ENCODE measurements around the gene WDR18.
"Not testable (repeated sequence)": the region's sequence is repeated elsewhere in the genome, so short reads cannot be mapped to it uniquely, and the experiment has no call there.

The WDR18 gene

GRCh38 chr19:1020868-1021425, 36.8 kb downstream of the WDR18 start, which contains the start of gene TMEM259:
Gene TMEM259 (minus strand): TSS chr19:1021123. CDS start chr19:1020996, 127 bp downstream.
- in situ Hi-C loops (cut with MboI; ENCODE audit: low pct_unique_long_range_greater_than_20kb, low sequenced_read_pairs, unreplicated experiment): no loop called here
- peak; percentile 100 for DNase-seq (ENCODE audit: low spot score)
- TF ChIP-seq, protein P1, sequence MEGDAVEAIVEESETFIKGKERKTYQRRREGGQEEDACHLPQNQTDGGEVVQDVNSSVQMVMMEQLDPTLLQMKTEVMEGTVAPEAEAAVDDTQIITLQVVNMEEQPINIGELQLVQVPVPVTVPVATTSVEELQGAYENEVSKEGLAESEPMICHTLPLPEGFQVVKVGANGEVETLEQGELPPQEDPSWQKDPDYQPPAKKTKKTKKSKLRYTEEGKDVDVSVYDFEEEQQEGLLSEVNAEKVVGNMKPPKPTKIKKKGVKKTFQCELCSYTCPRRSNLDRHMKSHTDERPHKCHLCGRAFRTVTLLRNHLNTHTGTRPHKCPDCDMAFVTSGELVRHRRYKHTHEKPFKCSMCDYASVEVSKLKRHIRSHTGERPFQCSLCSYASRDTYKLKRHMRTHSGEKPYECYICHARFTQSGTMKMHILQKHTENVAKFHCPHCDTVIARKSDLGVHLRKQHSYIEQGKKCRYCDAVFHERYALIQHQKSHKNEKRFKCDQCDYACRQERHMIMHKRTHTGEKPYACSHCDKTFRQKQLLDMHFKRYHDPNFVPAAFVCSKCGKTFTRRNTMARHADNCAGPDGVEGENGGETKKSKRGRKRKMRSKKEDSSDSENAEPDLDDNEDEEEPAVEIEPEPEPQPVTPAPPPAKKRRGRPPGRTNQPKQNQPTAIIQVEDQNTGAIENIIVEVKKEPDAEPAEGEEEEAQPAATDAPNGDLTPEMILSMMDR (IDR thresholded peaks at IDR 0.05; ENCODE audit: extremely low read depth, insufficient read depth, missing control alignments): no peak

- in situ Hi-C loops (cut with MboI; ENCODE audit: low pct_unique_long_range_greater_than_20kb, low sequenced_read_pairs, unreplicated experiment); DNase-seq (ENCODE audit: low spot score): not testable (repeated sequence)
Observed at GRCh38 chr19:1023883-1024188, 39.7 kb downstream of the WDR18 start.

- DNase-seq (ENCODE audit: low spot score); in situ Hi-C loops (cut with MboI; ENCODE audit: low pct_unique_long_range_greater_than_20kb, low sequenced_read_pairs, unreplicated experiment): not testable (repeated sequence)
Observed at GRCh38 chr19:1025080-1025479, 40.9 kb downstream of the WDR18 start.

- DNase-seq (ENCODE audit: low spot score): peak; percentile 92
Observed at GRCh38 chr19:1025960-1026782, 42.0 kb downstream of the WDR18 start, which contains the start of gene CNN2. Gene CNN2 (plus strand): TSS chr19:1026608. CDS start chr19:1026662, 54 bp downstream.

GRCh38 chr19:1026783-1027649, 42.9 kb downstream of the WDR18 start:
- no peak for DNase-seq (ENCODE audit: low spot score)
- TF ChIP-seq, protein P1 (IDR thresholded peaks at IDR 0.05; ENCODE audit: extremely low read depth, insufficient read depth, missing control alignments): no peak
- in situ Hi-C loops (cut with MboI; ENCODE audit: low pct_unique_long_range_greater_than_20kb, low sequenced_read_pairs, unreplicated experiment): no loop called here

More at GRCh38 chr19:1025960-1026782, 42.0 kb downstream of the WDR18 start, which contains the start of gene CNN2:
- in situ Hi-C loops (cut with MboI; ENCODE audit: low pct_unique_long_range_greater_than_20kb, low sequenced_read_pairs, unreplicated experiment): no loop called here
- TF ChIP-seq, protein P1 (IDR thresholded peaks at IDR 0.05; ENCODE audit: extremely low read depth, insufficient read depth, missing control alignments): no peak

- in situ Hi-C loops (cut with MboI; ENCODE audit: low pct_unique_long_range_greater_than_20kb, low sequenced_read_pairs, unreplicated experiment): no loop called here
- TF ChIP-seq, protein P1 (IDR thresholded peaks at IDR 0.05; ENCODE audit: extremely low read depth, insufficient read depth, missing control alignments): no peak
- DNase-seq (ENCODE audit: low spot score): peak; percentile 56
Observed at GRCh38 chr19:1027650-1028061, 43.5 kb downstream of the WDR18 start.

- TF ChIP-seq, protein P1 (IDR thresholded peaks at IDR 0.05; ENCODE audit: extremely low read depth, insufficient read depth, missing control alignments): no peak
- DNase-seq (ENCODE audit: low spot score): peak; percentile 80
Observed at GRCh38 chr19:1028062-1028926, 44.1 kb downstream of the WDR18 start.

More at GRCh38 chr19:1028062-1028926, 44.1 kb downstream of the WDR18 start:
- in situ Hi-C loops (cut with MboI; ENCODE audit: low pct_unique_long_range_greater_than_20kb, low sequenced_read_pairs, unreplicated experiment): no loop called here

All from GM13977 (cell line).